GM21825 (cell line): ENCODE measurements around the gene DGKQ.

Source experiments
- ATAC-seq: cut with Tn5 transposase; IDR thresholded peaks from one replicate; pipeline ENCODE4 v1.9.1; 2021; ENCODE audit warnings: mild to moderate bottlenecking, moderate library complexity; ENCODE audit not compliant: unreplicated experiment

Gene DGKQ

GRCh38 chr4:973431-974397, at the start of gene DGKQ:
TSS of gene DGKQ (minus strand) at chr4:973569. CDS start at chr4:973482, 87 bp downstream.
- peak; percentile 74 for ATAC-seq

GRCh38 chr4:1022739-1023066, 49.3 kb upstream of the DGKQ start:
- no peak for ATAC-seq

GRCh38 chr4:1022051-1022738, 48.8 kb upstream of the DGKQ start:
- no peak for ATAC-seq

- peak; percentile 81 for ATAC-seq
These were observed 48.1 kb upstream of the DGKQ start for GRCh38 chr4:1021386-1022050.

GRCh38 chr4:1019729-1020470, 46.5 kb upstream of the DGKQ start:
- no peak for ATAC-seq

- ATAC-seq, result no peak
These were observed 46.0 kb upstream of the DGKQ start for GRCh38 chr4:1019320-1019719.

- ATAC-seq, result no peak
These were observed 45.0 kb upstream of the DGKQ start for GRCh38 chr4:1018147-1019020.

- ATAC-seq, result no peak
These were observed 44.3 kb upstream of the DGKQ start for GRCh38 chr4:1017706-1018105.

GRCh38 chr4:1017211-1017610, 43.8 kb upstream of the DGKQ start:
- no peak for ATAC-seq

GRCh38 chr4:1015746-1016145, 42.4 kb upstream of the DGKQ start:
- no peak for ATAC-seq

- no peak for ATAC-seq
These were observed 41.8 kb upstream of the DGKQ start for GRCh38 chr4:1015179-1015578.

GRCh38 chr4:1014291-1015167, 41.2 kb upstream of the DGKQ start:
- ATAC-seq, result no peak

- no peak for ATAC-seq
These were observed 40.1 kb upstream of the DGKQ start for GRCh38 chr4:1013225-1014073.

- no peak for ATAC-seq
These were observed 38.8 kb upstream of the DGKQ start for GRCh38 chr4:1012034-1012739.

- ATAC-seq, result no peak
These were observed 38.3 kb upstream of the DGKQ start for GRCh38 chr4:1011666-1012033.

GRCh38 chr4:1011022-1011665, 37.8 kb upstream of the DGKQ start, which contains the start of gene FGFRL1:
TSS of gene FGFRL1 (plus strand) at chr4:1011626. CDS start at chr4:1012486, 860 bp downstream.
- ATAC-seq, result peak; percentile 35
